ENCODE data around the gene SLC35F6.

SLC35F6 gene

GRCh38 chr2:26764078-26764887 is at the start of gene SLC35F6:
Gene SLC35F6 (plus strand): TSS chr2:26764284. CDS start chr2:26764350, 66 bp downstream.
- peak; percentile 65 for DNase-seq (ENCODE audit: extremely low read depth in 1 of 2, low read depth in 1 of 2)

DNA sequence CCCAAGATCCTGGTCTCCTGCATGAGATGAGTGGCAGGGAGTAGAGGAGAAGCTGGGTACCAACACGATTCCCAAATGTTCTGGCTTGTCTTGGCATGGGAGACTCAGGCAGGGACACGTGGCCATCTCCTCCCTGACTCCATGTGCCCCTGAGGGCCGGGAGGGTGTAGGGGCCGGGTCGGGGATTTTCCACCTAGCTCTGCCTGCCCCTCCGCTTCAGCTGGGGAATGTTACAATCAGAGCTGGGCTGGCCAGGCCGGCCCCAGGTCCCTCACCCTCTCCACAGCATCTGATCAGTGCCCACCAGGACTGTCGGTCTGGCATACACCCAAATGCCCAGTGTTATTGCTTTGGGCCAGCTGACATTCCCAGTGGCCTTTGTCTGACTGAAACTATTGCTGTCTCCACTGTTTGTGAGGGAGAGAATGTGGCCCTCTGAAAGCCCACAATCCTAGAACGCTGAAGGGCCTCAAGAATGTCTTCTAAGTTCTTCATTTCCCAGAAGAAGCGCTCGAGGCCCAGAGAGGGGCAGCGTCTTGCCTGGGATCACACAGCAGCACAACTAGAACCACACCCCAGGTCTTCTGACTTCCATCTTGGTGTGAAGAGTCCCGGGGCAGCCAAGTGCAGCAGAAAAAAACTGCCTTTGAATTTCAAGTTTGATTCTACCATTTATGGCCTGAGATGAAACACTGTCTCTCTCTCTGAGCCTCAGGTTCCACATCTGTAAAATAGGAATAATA is 48.4 kb upstream of the SLC35F6 start:
- no peak for DNase-seq (ENCODE audit: extremely low read depth in 1 of 2, low read depth in 1 of 2)

DNA sequence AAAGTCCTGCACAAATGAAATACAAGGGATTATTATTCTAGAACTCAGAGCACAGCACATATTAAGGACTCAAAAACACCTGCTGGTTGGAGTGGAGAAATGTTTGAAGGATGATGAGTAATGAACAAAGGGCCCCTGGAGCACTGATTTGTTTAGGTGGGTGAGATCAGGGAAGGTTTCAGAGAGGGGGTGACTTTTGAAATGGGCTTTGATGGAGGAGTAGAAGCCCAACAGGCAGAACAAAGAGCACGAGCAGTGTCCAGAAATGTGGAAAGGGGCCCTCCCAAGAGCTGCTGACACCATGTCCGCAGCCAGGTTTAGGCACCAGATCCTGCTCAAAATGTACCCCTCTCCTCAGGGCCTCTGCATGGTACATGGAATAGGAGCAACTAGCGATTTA is 47.7 kb upstream of the SLC35F6 start:
- DNase-seq (ENCODE audit: extremely low read depth in 1 of 2, low read depth in 1 of 2), result no peak

DNA sequence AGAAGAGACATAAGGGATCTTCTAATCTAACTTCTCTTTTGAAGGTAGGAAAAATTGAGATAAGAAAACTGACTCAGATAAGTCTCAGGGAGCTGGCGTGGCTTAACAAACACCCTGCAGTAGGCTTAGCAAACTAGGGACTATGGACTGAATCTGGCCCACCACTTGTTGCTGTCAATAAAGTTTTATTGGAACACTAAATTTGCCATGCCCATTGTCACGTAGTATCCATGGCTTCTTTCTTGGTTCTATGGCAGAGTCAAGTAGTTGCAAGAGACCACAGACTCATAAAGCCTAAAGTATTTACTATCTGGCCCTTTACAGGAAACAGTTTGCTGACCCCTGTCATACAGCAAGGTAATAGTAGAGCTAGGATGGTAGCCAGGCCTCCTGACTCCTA is 47.3 kb upstream of the SLC35F6 start:
- DNase-seq (ENCODE audit: extremely low read depth in 1 of 2, low read depth in 1 of 2), result no peak

DNA sequence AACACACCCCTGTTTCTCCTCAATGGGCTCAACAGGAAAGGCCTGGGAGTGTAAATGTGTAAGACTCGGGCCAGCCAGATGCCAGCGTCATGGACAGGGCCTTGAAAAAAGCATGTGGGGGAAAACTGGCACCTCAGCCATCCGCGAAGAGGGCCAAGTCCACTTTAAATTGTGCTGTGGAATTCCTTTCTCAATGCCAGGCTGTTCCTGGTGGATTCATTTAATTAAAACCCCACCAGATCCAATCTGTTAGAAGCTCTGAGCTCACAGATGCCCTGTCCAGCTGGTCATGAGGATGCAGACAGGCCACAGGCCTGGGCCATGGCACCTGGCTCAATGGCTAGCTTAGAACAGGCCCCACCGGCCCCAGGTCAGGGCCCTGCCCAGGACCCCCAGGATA is 46.7 kb upstream of the SLC35F6 start:
- DNase-seq (ENCODE audit: extremely low read depth in 1 of 2, low read depth in 1 of 2), result no peak

GRCh38 chr2:26718949-26719686 is 45.0 kb upstream of the SLC35F6 start:
- DNase-seq (ENCODE audit: extremely low read depth in 1 of 2, low read depth in 1 of 2), result no peak

- no peak for DNase-seq (ENCODE audit: extremely low read depth in 1 of 2, low read depth in 1 of 2)
These were observed 43.6 kb upstream of the SLC35F6 start for GRCh38 chr2:26720322-26721114.

- DNase-seq (ENCODE audit: extremely low read depth in 1 of 2, low read depth in 1 of 2), result no peak
These were observed 42.7 kb upstream of the SLC35F6 start for GRCh38 chr2:26721115-26722032.

DNA sequence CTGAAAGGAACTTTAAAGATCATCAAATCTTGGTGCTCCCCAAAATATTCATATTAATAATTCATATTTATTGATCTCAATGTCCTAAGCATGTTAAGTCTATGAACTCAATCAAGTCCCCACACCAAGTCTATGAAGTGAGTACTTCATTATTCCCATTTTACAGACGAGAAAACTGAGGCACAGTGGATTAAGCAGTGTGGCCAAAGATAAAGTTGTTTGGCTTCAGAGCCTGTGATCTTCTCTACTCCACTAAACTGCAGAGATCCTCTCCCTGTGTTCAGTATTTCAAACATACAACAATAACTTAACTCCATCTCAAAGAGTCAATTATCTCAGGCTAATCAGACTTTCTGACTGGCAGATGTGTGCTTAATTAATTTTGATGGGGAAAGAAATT is 41.8 kb upstream of the SLC35F6 start:
- no peak for DNase-seq (ENCODE audit: extremely low read depth in 1 of 2, low read depth in 1 of 2)

- DNase-seq (ENCODE audit: extremely low read depth in 1 of 2, low read depth in 1 of 2), result no peak
These were observed 41.2 kb upstream of the SLC35F6 start for GRCh38 chr2:26722911-26723310.

DNA sequence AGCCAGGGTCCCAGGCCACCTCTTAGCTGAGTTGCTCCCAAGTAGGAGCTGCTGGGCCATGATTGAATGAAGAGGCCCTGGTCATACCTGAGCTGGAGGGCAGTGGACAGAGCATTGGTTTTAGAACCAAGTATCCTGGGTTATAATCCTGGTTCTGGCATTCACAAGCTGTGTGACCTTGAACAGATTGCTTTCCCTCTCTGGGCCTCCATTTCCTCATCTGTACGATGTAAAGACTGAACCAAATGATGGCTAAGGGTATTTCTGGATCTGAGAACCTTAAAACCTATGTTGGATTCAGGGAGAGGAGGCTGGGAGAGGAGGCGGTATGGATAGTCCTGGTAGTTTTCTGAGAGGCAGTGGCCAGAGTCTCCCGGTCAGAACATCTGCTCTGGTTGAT is 40.6 kb upstream of the SLC35F6 start:
- no peak for DNase-seq (ENCODE audit: extremely low read depth in 1 of 2, low read depth in 1 of 2)

DNA sequence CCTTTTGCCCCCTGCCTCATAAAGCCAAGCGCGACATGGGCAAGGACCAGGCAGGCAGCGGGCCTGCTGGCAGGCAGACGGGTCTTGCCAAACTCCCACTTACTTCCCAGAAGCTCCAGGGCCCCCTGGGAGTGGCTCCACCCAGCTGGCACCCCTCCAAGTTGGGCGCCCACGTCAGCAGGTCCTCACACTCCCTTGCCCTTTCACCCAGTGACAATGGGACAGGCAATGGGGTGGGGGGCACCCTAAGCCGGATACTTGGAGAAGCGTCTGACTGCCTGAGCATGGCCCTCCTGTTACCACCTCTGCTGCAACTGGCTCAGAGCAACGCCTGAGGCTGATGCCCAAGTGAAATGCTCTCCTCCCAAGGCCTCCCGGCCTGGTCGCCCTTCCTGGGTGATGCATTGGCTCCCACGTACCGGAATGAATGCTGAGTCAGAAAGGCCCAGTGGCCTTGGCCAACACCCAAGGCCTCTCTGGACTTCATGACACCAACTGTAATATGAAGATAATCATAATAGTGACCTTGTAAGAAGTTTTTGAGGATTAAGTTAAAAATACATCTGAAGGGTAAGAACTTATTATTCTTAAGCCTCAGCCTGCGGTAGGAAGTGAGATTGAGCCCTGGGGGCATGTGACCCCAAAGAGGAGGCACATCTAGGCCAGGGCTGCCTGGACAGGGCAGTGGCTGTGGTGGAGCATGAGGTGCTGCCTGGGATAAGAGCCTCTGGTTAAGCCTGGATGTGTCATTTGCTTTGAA is 39.9 kb upstream of the SLC35F6 start:
- no peak for DNase-seq (ENCODE audit: extremely low read depth in 1 of 2, low read depth in 1 of 2)

DNA sequence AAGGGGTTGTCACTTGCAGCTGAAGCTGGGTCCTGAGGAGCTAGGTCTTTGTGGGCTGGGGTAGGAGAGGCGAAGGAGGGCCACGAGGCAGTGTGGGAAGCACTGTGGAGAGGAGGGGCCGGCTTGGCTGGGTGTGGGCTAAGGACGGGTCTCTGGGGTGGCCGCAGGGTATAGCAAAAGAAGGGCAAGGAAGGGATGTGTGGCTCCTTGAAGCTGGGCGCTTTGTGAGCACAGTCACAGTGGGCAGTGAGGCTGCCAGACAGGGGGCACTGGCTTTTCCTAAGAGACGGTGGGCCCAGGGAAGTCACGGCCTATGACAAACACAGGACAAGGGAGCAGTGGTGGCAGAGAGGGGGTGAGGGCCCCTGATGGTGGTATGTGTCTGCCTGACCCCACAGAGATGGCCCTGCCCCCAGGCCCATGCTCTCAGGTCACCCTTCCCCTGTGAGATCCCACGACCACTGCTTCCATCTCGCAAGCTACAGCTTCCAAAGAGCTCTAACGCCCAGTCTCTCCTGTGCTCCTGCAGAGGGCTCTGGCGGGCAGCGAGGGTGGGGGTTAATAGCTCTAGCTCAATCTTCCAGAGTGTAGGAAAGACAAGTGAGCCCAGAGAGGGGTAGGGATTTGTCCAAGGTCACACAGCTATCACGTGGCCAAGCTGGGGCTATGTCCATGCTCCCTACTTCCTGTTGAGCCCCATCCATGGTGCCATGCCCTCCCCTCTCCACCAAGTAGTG is 39.1 kb upstream of the SLC35F6 start:
- no peak for DNase-seq (ENCODE audit: extremely low read depth in 1 of 2, low read depth in 1 of 2)

GRCh38 chr2:26725521-26725820 is 38.6 kb upstream of the SLC35F6 start:
- DNase-seq (ENCODE audit: extremely low read depth in 1 of 2, low read depth in 1 of 2), result no peak

DNA sequence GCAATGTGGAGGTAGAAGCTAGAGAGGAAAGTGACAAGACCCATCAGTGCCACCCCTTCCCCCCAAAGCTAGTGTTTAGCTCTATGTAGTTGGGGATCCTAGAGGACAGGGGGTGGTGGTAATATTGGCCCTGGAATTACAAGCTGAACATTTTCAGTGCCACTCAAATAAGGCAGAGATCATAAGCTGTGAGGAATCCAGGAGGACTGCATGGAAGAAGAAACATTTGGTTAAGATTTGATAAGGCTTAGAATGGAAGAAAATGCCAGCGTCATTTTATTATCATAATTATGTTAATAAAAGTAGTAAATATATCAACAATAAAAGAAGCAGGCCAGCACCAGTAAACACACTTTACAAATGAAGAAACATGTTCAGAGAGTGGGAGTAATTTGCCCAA is 37.9 kb upstream of the SLC35F6 start:
- DNase-seq (ENCODE audit: extremely low read depth in 1 of 2, low read depth in 1 of 2), result no peak

DNA sequence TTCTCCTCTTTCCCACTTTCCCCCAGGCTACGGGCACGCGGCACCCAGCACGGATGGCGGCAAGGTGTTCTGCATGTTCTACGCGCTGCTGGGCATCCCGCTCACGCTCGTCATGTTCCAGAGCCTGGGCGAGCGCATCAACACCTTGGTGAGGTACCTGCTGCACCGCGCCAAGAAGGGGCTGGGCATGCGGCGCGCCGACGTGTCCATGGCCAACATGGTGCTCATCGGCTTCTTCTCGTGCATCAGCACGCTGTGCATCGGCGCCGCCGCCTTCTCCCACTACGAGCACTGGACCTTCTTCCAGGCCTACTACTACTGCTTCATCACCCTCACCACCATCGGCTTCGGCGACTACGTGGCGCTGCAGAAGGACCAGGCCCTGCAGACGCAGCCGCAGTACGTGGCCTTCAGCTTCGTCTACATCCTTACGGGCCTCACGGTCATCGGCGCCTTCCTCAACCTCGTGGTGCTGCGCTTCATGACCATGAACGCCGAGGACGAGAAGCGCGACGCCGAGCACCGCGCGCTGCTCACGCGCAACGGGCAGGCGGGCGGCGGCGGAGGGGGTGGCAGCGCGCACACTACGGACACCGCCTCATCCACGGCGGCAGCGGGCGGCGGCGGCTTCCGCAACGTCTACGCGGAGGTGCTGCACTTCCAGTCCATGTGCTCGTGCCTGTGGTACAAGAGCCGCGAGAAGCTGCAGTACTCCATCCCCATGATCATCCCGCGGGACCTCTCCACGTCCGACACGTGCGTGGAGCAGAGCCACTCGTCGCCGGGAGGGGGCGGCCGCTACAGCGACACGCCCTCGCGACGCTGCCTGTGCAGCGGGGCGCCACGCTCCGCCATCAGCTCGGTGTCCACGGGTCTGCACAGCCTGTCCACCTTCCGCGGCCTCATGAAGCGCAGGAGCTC is 36.2 kb upstream of the SLC35F6 start:
- DNase-seq (ENCODE audit: extremely low read depth in 1 of 2, low read depth in 1 of 2), result no peak

GRCh38 chr2:26729311-26729710 is 34.8 kb upstream of the SLC35F6 start:
- no peak for DNase-seq (ENCODE audit: extremely low read depth in 1 of 2, low read depth in 1 of 2)
